ENCODE measurements around the gene TEDC1.

The TEDC1 gene

DNA sequence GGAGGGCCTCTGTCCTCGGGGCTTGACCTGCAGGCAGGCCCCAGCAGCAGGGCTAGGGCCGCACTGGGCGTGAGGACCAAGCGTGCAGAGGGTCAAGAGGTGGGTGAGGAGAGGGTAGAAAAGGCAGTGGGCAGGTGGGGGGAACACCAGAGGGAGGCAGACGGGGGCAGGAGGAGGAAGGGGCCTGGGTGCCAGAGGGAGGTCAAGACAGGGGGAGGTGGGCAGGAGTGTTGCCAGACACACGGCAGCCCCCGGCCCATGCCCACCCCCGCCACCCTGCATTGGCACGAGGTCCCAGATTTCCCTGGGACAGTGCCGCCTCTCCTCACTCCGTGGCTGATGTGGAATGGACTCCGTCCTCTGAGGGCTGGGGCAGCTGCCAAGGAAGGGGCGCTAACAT is 43.5 kb downstream of the TEDC1 start:
- no peak overlapping the region for H3K4me2 ChIP-seq (ENCODE audit: low read depth, low read length)
- H3K4me3 ChIP-seq (ENCODE audit: low read length), result no peak overlapping the region
- H2AFZ ChIP-seq (ENCODE audit: low read length), result no peak overlapping the region
- H3K27ac ChIP-seq (ENCODE audit: low read length), result no peak overlapping the region
- no peaks in the 10 kb centered on the region for H3K36me3 ChIP-seq (replicated peaks; ENCODE audit: insufficient read depth, low read length)
- no peaks in the 10 kb centered on the region for H3K9me2 ChIP-seq (replicated peaks; ENCODE audit: insufficient read depth, low read length)
- DNase-seq, result no peak
- no peaks in the 10 kb centered on the region for H3K79me2 ChIP-seq (ENCODE audit: low read length)
- H3F3A ChIP-seq (ENCODE audit: insufficient read depth, low read length), result no peaks in the 10 kb centered on the region
- TF ChIP-seq EZH2phosphoT487 (IDR thresholded peaks at IDR 0.05; ENCODE audit: low read length) (no peak), EZH2 (optimal IDR thresholded peaks at IDR 0.05; ENCODE audit: low read depth, low read length) (no peak)
- TF ChIP-seq, protein P1, sequence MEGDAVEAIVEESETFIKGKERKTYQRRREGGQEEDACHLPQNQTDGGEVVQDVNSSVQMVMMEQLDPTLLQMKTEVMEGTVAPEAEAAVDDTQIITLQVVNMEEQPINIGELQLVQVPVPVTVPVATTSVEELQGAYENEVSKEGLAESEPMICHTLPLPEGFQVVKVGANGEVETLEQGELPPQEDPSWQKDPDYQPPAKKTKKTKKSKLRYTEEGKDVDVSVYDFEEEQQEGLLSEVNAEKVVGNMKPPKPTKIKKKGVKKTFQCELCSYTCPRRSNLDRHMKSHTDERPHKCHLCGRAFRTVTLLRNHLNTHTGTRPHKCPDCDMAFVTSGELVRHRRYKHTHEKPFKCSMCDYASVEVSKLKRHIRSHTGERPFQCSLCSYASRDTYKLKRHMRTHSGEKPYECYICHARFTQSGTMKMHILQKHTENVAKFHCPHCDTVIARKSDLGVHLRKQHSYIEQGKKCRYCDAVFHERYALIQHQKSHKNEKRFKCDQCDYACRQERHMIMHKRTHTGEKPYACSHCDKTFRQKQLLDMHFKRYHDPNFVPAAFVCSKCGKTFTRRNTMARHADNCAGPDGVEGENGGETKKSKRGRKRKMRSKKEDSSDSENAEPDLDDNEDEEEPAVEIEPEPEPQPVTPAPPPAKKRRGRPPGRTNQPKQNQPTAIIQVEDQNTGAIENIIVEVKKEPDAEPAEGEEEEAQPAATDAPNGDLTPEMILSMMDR (IDR thresholded peaks at IDR 0.05; ENCODE audit: low read length), result no peak
- H3K9ac ChIP-seq (ENCODE audit: low read length), result no peak overlapping the region
- H3K9me3 ChIP-seq (replicated peaks; ENCODE audit: insufficient read depth, low read length), result no peaks in the 10 kb centered on the region
- H3K27me3 ChIP-seq (replicated peaks; ENCODE audit: insufficient read depth, low read length), result peaks cover 47% of the 10 kb centered on the region
- H3K4me1 ChIP-seq (ENCODE audit: low read length), result peaks cover 3% of the 10 kb centered on the region; the same call in 1 of the 2 replicates
- no peaks in the 10 kb centered on the region for H4K20me1 ChIP-seq (ENCODE audit: insufficient read depth, low read length)

DNA sequence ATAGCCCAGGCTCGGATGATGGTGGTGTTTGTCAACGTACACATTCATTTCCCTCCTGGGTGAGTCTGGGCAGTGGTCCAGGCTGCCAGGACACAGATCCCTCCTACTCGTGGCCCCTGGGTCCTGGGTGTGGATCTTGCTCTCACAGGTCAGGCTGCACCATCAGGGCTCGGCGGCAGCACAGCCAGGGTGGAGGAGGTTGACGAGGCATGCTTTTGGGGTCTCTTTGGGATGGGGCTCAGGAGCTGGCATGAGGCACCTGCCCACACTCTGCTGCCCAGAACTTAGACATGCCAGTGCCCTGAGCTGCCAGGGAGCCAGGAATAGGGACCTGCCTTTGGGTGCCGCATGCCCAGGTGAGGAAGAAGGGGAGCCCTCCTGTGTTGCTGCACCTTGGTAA is 45.0 kb downstream of the TEDC1 start:
- Histone ChIP-seq H3K9ac (ENCODE audit: low read length) (no peak overlapping the region), H3K9me3 (replicated peaks; ENCODE audit: insufficient read depth, low read length) (no peaks in the 10 kb centered on the region), H2AFZ (ENCODE audit: low read length) (no peak overlapping the region), H3K79me2 (ENCODE audit: low read length) (no peaks in the 10 kb centered on the region), H3K4me1 (ENCODE audit: low read length) (peaks cover 3% of the 10 kb centered on the region; the same call in 1 of the 2 replicates), H3K4me3 (ENCODE audit: low read length) (no peak overlapping the region), H3F3A (ENCODE audit: insufficient read depth, low read length) (no peaks in the 10 kb centered on the region), H3K27me3 (replicated peaks; ENCODE audit: insufficient read depth, low read length) (peaks cover 36% of the 10 kb centered on the region), H3K9me2 (replicated peaks; ENCODE audit: insufficient read depth, low read length) (no peaks in the 10 kb centered on the region), H4K20me1 (ENCODE audit: insufficient read depth, low read length) (no peaks in the 10 kb centered on the region), H3K4me2 (ENCODE audit: low read depth, low read length) (no peak overlapping the region), H3K27ac (ENCODE audit: low read length) (no peak overlapping the region), H3K36me3 (replicated peaks; ENCODE audit: insufficient read depth, low read length) (no peaks in the 10 kb centered on the region)
- TF ChIP-seq, protein P1 (IDR thresholded peaks at IDR 0.05; ENCODE audit: low read length), result no peak
- no peak for TF ChIP-seq EZH2 (optimal IDR thresholded peaks at IDR 0.05; ENCODE audit: low read depth, low read length)
- no peak for TF ChIP-seq EZH2phosphoT487 (IDR thresholded peaks at IDR 0.05; ENCODE audit: low read length)
- no peak for DNase-seq

DNA sequence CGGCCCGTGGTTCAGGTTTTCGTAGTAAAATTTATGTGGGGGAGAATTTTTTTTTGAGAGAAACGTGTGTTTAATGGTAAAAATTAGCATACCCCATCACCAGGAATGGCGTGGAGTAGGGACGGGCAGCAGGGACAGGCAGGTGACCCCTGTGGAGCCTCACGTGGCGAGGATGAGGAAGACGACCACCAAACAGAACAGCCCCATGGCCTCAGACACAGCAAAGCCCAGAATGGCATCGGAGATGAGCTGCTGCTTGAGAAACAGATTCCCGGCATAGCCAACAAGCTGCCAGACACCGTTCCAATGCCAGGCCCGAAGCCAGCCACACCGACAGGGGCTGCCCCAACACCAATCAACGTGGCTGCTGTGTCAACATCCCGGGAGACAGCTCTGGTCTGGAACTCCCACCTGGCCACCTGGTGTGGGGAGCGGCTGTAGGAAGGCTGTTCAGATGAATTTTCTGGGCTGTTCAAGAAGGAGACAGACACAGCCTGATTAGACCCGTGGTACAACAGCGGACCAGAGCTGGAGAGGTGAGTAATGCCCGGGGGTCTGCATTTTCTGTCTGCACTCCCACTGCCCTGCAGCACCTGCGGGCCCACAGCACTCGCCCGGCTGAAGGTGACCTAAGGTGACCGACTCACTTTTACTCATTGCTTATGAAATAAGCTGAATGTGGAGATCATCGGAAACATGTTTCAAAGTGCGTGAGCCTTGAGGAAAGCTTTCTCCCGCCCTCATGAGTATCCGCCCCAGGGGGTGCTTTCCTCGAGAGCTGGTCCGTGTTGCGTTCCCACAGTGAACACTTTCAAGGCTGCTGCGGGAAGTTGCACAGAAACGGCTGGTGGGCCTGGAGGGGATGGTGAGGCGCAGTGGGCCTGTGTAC is 45.9 kb downstream of the TEDC1 start:
- Histone ChIP-seq H3K79me2 (ENCODE audit: low read length) (no peaks in the 10 kb centered on the region), H3K4me2 (ENCODE audit: low read depth, low read length) (no peak overlapping the region), H4K20me1 (ENCODE audit: insufficient read depth, low read length) (no peaks in the 10 kb centered on the region), H3K27me3 (replicated peaks; ENCODE audit: insufficient read depth, low read length) (peaks cover 39% of the 10 kb centered on the region), H3K9ac (ENCODE audit: low read length) (no peak overlapping the region), H3F3A (ENCODE audit: insufficient read depth, low read length) (no peaks in the 10 kb centered on the region), H3K36me3 (replicated peaks; ENCODE audit: insufficient read depth, low read length) (no peaks in the 10 kb centered on the region), H3K9me2 (replicated peaks; ENCODE audit: insufficient read depth, low read length) (no peaks in the 10 kb centered on the region), H3K27ac (ENCODE audit: low read length) (no peak overlapping the region), H3K9me3 (replicated peaks; ENCODE audit: insufficient read depth, low read length) (no peaks in the 10 kb centered on the region), H2AFZ (ENCODE audit: low read length) (no peak overlapping the region), H3K4me1 (ENCODE audit: low read length) (peaks cover 3% of the 10 kb centered on the region; the same call in 1 of the 2 replicates), H3K4me3 (ENCODE audit: low read length) (no peak overlapping the region)
- TF ChIP-seq, protein P1 (IDR thresholded peaks at IDR 0.05; ENCODE audit: low read length), result no peak
- TF ChIP-seq EZH2 (optimal IDR thresholded peaks at IDR 0.05; ENCODE audit: low read depth, low read length), result no peak
- no peak for TF ChIP-seq EZH2phosphoT487 (IDR thresholded peaks at IDR 0.05; ENCODE audit: low read length)
- no peak for DNase-seq
